KBM-7 (cell line): ENCODE results near the gene PRKAG2.

Experiments
- DNase-seq: peaks from one replicate; pipeline ENCODE4 v3.0.0-alpha.2; 2015
- in situ Hi-C: fragments of 300-500 bp; cut with MboI; formaldehyde crosslinking; loops from 2 replicates; pipeline ENCODE4 v1.14.3; 2020; ENCODE audit warnings: low sequenced_read_pairs, low pct_unique_long_range_greater_than_20kb, mixed read lengths

Gene PRKAG2

DNA sequence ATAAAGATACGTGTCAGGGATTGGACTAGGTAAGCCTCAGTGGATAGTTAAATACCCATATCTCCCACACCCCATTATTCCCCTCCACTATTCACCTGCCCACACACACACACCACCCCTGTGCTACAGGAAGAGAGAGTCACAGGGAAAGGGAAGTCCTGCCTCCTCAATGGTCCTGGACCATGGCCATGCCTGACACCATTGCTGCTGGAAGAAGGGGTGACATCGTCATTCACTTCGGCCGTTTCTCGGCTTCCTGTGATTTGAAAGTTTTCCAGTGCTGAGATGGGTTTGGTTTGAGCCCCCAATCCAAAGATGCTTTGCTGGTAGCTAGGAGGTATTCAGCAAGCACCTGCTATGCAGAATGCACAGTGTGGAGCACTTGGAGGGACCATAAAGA is 18.5 kb downstream of the PRKAG2 start:
- DNase-seq: no peak
- in situ Hi-C loops: no loop called here

DNA sequence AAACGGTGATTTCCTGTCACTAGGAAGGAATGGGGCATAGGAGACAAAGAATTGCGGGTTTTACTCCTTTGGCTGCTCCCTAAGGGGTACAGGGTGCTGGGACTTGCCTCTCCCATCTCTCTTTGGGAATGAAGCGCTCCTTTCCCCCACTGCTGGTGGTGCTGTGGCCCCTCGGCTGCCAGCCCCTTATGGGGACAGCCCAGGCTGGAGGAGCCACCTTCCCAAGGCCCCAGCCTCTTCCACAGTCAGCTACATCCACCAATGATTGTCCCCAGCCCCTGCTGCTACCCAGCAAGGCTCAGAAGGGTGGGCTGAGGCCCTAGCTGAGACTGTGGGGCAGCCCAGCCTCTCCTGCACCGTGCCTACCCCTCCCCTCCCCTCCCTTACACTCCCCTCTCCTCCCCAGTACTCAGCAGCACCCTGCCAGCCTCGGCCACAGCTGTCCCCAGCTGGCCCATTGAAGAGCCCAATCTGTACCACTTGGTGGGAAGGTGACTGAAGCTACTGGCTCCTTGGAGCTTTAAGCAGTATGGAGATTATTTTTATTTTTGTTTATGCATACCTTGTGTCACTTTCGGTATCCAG is 19.0 kb downstream of the PRKAG2 start:
- in situ Hi-C loops: no loop called here
- no peak for DNase-seq

DNA sequence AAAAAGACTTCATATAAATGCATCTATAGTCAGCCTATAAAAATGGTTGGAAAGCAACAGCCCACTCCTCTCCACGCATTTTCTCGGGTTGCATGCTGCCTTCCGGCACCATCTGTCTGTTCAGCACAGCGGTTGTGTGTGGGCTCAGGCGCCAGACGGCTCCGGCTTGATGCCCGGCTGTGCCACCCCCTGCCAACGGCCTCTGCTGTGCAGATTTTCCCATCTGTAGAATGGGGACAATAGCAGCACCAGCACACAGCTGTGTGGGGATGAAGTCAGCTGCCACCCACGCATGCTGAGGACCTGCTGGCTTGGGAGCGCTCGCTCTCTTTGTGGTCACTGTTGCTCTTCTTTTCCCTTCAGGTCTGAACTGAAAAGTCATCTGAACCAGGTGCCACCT is 19.5 kb downstream of the PRKAG2 start:
- in situ Hi-C loops: no loop called here

DNA sequence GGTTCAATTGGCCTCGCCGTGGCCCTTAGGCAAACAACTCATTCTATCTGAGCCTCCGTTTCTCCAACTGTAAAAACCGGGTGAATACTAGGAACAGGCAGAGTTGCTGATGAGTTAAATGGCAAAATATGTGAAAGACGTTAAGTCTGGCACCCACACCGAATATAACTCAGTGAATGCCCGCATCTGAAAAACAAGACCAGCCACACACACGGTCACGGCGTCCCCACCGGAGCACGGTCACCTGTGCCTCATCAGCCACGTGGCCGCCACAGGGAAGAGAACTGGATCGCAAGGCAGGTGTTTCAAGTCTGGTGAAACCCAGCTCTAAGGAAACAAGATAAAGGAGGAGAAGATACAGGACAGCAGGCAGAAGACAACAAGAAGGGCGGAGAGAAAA is 20.4 kb downstream of the PRKAG2 start:
- in situ Hi-C loops: no loop called here

More for the DNA sequence above, 19.5 kb downstream of the PRKAG2 start:
- DNase-seq: no peak

DNA sequence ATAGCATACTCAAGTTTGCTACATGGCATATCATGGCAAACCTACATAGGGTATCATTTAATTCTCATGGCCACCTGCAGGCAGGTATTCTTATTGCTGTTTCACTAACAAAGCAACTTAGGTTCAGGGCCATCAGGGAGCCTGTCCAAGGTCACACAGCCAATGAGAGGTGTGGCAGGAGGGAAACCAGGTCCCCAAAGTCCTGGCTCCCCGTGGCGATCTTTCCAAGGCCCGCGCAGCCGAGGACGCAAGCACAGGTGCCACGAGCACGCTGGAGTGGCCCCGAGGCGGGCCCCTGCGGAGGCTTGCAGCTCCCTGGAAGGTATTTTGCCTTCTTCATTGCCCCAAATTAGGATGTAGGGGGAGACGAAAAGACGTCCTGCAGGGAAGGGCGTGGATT is 20.8 kb downstream of the PRKAG2 start:
- in situ Hi-C loops: no loop called here
- no peak for DNase-seq

More for the DNA sequence above, 20.4 kb downstream of the PRKAG2 start:
- no peak for DNase-seq

DNA sequence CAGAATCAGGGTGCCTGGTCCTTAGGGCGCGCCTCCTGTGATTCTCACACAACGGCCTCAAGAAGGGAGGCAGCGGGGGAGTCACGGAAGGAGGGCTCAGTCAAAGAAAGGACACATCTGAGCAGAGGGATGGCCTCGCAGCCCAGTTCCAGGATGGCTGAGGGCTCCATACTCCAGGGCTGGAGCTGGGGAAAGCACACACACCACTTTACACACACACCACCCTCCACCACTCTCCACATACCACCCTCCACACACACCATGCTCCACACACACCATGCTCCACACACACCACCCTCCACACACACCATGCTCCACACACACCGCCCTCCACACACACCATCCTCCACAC is 22.2 kb downstream of the PRKAG2 start:
- in situ Hi-C loops: no loop called here
- no peak for DNase-seq

DNA sequence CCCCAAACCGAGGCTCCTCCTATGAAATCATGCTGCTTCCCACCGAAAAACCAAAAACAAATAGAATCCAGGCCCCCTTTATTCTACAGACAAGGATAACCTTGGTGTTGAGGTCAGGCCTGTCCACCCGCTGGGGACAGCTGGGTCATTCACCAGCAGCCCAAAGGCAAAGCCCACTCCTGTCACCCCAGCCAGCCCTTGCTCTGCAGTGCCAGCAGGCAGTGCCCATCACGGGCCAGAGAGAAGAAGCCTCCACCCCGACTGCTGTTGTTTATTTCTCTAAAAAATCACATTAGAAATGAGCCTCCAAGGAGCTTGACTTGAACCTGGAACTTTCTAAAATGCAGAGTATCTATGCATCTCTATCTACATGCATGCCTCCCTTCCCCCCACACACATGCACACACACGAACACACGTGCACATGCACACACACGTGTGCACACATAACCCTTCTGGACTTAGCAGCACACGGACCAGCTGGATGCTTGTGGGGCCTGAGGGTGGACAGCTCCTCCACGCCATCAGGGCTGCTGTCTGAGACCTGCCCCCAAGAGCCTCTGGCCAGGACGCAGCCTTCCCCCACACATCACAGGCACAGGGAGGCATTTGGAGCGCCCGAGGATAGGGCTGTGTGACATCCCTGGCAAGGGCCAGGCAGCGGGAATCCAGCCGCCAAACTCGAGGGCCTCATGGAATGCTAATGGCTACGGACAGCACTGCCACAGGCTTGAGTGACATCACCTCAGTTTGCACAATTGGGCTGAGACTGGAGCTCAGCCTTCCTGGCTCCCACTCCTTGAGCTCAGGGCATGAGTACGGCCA is 22.8 kb downstream of the PRKAG2 start:
- in situ Hi-C loops: no loop called here
- no peak for DNase-seq

DNA sequence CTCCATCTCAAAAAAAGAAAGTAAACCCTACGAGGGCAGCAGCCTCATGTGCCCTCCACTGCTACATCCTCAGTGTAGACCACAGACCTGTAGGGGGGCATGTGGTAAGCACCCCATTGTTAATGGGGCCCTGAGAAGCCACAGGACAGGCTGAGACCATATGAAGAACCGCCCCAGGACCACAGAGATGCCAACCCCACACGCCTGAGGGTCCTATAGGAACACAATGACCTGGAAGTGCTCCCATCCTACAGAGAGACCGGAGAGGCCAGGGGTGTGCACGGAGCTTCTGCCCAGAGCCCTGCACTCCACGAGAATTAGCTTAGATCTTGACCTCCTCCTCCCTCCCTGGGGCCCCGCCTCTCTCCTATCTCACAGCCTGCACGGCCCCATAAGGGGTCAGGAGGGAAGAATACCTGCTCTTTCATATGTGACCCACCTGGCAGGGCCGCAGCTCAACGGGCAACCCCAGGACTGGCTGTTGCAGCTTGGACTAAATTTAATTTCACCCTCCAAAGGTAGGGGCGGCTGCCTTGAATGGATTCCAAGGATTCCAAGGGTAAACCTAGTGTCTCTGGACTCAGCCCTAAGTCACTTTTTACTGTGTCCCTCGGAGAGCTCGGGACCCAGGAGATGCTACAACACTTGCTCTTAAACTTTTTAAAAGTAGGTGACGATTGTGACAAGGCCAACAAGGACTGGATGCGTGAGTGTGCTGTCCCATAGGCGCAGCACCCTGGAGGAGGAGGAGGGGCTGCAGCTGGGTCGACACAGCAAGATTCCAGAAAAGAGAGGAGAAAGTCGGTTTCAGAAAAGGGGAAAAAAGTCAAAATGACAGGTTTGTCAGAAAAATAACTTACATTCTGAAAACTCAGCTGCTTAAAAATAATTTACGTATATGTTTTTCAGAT is 24.2 kb downstream of the PRKAG2 start:
- DNase-seq: no peak
- in situ Hi-C loops: no loop called here

DNA sequence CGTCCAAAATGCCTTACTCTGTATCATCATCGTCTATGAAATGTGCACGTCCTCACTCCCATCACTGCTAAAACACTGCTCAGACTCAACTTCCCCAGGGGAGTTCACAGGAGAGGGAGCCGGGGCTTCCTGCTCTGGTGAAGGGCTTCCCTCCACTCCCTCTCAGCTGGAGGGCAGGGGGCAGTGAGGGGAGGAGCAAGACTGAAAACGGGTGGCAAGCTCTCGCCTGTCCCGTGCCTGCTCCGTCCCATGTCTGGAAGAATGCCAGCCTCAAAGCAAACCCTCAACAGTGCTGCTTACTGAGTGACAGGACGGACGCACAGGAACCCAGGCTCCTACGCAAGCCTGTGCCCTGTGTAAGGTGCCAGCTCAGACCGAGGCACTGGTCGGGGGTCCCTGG is 25.1 kb downstream of the PRKAG2 start:
- no peak for DNase-seq
- in situ Hi-C loops: no loop called here

DNA sequence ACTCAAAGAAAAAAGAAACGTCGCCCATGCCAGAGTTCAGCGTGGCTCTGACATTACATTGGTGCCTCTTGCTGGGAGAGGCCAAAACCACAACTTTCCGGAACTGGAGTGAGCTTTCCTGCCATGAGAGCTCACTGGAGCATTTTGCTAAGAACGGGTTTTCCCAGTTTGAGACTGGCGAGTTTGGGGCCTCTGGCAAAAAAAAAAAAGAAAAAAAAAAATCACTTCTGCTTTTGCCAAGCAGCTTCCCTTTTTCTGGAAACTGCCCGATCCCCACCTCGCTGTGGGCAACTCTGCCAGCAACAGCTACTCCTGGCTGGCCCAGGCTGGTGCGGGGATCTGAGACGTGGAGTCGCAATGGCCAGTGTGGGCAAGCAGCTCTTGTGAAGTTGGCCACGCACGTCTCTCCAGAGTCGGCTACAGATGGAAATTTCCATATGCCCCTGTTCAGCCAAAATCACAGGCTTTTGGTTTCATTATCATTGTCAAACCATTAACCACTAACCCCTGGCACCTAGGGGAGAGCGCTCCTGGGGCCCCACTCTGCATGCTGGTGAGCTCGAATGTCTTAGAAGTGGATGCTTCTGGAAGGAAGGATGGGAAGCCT is 25.7 kb downstream of the PRKAG2 start:
- in situ Hi-C loops: no loop called here
- peak; percentile 93 for DNase-seq

DNA sequence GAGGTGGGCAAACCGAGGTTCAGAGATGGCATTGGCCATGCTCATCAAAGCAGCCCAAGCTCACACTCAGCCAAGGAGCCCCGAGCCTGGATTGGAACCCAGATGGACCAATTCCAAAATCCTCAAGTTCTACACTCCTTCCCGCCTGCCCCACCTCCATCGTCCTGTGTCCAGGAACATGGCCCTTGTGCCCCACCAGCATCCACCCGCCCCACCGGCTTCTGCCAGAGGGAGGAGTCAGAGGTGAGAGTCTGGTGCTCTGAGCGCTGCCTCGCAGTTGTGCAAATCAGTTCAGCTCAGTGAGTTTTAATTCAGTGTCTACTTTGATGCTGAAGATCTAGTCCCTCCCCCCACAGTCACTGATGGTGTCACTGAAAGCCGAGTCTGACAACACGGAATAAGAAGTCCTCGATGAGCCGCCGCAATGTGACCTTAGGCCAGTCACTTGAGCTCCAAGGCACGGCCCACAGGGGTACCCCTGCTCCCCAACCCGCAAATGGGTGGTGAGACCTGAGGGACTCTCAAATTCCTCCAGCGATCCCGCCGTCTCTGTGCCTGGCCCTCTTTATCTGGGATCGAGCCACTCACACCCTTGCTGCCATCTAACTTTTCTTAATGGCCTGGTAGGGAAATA is 26.3 kb downstream of the PRKAG2 start:
- no peak for DNase-seq
- in situ Hi-C loops: no loop called here

DNA sequence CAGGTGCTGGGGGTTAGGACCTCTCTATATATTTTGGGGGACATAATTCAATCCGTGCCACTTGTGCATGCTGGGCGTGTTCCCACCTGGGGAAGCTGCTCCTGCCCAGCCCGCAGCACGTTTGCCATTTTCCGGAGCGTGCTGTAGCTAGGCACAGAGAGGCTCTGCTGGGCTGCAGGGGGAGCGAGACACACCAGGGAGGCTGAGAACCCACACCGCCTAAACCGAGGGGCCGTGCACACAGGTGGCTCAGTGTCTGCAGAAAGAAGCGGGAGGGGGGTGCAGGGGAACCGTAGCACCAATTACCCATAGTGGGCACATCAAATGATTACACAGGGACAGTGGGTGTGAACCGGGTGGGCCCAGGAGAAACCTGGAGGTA is 27.0 kb downstream of the PRKAG2 start:
- DNase-seq: no peak
- in situ Hi-C loops: no loop called here

DNA sequence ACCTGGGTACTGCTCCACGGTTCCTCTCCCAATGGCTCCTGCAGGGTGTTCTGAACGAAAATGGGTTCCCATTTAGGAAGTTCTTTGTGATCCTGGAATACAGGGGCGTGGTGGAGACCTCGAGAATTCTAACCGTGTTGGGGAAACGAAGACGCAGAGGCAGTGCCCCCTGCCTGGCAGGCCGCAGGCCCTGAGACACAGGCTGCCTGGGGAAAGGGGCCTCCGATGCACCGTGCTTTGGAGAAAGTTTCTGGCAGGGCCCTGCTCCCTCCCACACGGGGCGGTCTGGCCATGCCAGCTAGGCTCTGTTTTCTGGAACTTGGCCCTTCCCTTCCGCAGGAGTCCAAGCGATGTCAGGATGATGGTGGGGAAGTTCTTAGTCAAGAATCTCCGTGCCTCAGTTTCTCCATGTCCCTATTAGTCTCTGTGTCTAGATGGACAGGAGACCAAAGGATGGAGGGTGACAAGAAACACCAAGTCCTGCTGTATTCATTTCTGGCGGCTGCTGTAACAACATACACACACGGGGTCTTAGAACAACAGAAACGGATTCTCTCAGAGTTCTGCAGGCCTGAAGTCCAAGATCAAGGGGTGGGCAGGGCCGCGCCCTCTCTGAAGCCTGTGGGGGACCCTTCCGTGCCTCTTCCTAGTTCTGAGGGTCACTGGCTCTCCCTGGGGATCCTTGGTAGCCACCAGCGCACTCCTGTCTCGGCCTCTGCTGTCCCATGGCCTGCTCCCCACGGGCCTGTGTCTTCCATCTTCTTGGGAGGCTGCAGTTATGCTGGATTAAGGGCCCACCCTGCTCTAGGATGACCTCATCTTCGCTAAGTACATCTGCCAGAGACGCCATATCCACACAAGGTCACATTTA is 27.7 kb downstream of the PRKAG2 start:
- in situ Hi-C loops: no loop called here
- DNase-seq: no peak

DNA sequence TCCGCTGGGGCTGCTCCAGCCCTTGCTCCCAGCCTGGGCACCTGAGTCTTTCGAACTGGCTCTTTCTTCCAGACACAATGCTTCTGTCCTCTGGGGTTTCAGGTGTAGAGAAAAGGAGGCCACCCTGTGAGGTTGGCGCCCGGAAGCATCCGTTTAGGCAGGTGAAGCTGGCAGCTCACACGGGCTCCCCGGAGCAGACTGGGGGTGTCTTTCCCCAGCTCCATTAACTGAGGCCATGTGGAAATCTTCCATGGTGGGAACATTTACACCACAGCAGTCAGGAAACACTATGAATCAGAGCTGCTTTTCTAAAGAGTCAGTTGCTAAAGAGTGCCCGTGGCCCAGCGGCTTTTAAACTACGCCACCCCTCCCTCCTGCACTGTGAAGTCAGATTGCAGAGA is 29.2 kb downstream of the PRKAG2 start:
- DNase-seq: no peak
- in situ Hi-C loops: no loop called here

DNA sequence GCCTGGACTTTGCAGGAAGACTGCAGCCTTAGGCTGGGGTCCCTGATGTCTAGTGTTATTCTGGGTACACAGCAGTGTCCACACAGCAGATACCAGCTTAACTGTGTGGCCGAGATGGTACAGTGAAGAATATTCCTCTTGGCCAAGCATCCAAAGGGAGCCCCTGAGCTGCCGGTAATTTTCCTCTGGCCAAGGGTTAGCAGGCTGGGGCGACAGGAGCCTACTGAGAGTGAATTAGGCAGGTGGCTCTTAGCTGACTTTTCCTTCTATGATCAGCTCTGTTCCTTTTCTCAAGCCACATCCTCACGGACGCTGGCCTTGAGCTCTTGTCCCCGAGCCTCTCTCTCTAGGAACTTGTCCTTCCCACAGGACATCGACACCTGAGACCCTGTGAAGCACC is 29.8 kb downstream of the PRKAG2 start:
- no peak for DNase-seq
- in situ Hi-C loops: no loop called here

DNA sequence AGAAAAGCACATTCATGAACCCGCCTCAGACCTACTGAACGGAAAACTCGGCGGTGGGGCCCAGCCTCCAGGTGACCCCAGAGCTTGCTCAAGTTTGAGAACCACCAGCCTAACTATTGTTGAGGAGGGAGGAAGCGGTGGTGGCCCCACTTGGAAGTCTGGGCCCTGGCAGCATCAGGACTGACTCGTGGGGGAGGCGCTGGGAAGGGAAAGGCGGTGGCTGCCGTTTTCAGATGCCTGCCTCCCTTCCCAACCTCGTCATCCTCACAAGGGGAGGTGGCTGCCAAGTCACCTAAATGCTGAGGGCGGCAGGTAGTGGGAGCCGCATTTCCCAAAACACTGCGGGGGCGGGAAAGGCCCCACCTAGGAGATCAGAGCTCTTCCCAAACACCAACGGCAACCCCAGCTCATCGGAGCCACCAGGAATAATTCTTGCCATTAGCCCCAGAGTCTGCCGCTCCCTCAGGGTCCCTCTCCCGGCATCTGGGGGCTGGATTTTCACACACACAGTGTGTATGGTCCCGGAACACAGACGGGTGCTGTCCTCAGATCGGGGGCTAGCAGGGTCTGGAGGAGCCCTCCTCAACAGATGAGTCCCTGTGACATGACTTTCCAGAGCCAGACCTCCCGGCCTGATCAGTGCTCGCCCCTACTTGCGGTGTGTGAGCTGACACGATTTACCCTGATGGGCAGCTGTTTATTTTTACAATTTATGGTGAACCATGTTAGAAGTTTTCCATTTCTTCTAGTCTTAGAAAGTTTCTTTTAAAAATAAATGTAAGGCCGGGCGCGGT is 31.3 kb downstream of the PRKAG2 start:
- in situ Hi-C loops: no loop called here

DNA sequence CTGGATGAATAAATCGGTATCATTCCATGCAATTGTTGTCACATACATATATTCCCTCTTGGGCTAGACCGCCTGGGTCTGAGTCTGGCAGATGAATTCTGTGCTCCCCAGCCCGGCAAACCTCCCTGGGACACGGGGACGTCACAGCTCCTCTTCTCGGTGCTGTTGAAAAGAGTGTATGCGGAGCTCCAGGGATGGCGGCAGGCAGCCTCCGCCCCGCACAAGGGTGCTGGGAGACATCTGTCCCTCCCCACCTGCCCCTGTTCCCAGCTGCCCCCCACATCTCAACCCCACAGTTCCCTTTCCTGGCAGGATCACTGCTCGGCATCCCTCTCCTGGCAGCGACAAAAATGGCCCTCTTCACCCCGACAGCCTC is 32.1 kb downstream of the PRKAG2 start:
- no peak for DNase-seq
- in situ Hi-C loops: no loop called here

More for the DNA sequence above, 31.3 kb downstream of the PRKAG2 start:
- no peak for DNase-seq
